GM04504 (cell line): ENCODE measurements around the gene TMEM120B.
"Not testable (repeated sequence)": the region's sequence is repeated elsewhere in the genome, so short reads cannot be mapped to it uniquely, and the experiment has no call there.

Experiments used
- DNase-seq: peaks from one replicate; pipeline ENCODE4 v3.0.0-alpha.2; 2012; ENCODE audit warnings: low read depth

TMEM120B gene

GRCh38 chr12:121709064-121709424 lies 3.5 kb upstream of the TMEM120B start:
- DNase-seq = not testable (repeated sequence)

DNA sequence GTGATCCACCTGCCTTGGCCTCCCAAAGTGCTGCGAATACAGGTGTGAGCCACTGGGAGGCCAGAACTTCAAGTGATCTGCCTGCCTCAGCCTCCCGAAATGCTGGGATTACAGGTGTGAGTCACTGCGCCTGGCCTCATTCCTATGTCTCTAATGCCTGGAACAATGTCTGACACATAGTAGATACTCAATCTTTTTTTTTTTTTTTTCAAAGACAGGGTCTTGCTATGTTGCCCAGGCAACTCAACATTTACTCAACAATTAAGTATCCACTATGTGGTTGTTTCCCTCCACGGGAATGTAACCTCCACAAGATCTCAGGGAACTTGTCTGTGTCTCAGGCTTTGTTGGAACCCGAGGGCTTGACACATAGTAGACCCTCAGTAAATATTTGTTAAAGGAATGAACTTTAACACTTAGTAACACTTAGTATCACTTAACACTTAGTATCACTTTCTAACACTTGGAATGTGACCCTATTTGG lies 3.0 kb upstream of the TMEM120B start:
- no peak for DNase-seq

DNA sequence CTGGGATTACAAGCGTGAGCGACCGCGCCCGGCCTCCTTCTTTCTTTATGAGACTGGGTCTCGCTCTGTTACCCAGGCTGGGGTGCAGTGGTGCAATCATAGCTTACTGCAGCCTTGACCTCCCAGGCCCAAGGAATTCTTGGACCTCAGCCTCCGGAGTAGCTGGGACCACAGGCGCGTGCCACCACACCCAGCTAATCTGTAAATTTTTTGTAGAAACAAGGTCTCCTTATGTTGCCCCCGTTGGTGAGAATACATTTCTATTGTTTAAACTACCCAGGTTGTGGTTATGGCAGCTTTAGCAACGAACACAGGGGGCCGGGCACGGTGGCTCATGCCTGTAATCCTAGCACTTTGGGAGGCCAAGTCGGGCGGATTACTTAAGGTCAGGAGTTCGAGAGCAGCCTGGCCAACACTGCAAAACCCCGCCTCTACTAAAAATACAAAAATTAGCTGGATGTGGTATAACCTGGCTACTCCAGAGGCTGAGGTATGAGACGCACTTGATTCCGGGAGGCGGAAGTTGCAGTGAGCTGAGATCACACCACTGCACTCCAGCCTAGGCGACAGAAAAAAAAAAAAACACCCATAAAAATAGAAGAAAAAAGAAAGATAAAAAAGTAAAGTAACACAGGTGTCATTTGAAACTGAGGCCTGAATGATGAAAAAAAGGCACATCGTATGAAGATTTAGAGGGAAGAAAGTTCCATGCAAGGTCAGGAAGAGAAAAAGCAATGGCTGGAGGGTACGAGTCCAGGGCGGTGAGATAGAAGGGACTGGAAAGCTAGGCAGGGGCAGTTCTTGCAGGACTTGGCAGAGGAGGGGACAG lies 977 bp upstream of the TMEM120B start:
- no peak for DNase-seq

DNA sequence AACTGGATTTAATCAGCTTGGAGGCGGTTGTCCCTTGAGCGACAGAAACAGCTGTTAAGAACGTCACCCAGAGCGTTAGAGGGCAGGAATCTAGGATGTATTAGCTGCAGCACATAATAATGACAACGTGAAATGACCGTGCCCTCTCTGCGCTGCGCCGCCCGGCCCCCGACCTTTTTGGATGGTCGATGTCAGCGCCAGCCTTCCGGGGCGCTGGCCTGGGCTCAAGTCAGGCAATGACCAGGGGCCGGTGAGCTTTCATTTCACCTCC lies 427 bp upstream of the TMEM120B start:
- DNase-seq = no peak

- no peak for DNase-seq
Observed at GRCh38 chr12:121713257-121713777, 765 bp downstream of the TMEM120B start.

GRCh38 chr12:121713793-121714192 lies 1.2 kb downstream of the TMEM120B start:
- no peak for DNase-seq

DNA sequence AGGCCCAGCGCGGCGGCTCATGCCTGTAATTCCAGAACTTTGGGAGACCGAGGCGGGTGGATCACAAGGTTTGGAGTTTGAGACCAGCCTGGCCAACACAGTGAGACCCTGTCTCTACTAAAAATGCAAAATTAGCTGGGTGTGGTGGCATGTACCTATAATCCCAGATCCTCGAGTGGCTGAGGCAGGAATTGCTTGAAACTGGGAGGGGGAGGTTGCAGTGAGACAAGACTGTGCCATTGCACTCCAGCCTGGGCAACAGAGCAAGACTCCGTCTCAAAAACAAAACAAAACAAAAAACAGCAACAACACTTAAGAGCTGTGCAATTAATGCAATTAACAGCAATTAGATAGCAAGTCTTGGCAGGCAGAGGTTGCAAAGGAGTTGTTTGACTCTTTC lies 2.5 kb downstream of the TMEM120B start:
- DNase-seq = not testable (repeated sequence)

DNA sequence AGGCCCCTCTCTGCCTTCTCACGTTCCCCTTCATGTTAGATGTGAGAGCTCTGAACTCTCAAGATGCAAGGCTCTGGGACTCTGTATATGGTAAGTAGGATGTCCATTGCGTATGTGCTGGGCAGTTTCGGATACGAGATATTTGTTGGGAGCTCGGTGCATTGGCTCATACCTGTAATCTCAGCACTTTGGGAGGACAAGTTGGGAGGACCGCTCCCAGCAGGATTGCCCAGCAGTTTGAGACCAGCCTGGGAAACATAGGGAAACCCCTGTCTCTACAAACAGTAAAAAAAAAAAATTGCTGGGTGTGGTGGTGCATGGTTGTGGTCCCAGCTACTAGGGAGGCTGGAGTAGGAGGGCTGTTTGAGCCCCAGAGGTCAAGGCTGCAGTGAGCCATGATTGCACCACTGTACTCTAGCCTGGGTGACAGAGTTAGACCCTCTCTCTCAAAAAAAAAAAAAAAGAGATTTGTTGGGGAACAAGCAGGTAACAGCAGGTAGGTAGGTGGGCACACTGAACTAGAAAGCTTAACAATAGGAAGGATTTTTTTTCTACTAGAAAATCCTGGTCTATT lies 3.4 kb downstream of the TMEM120B start:
- DNase-seq = no peak

GRCh38 chr12:121717041-121717699 lies 4.6 kb downstream of the TMEM120B start:
- DNase-seq = peak; percentile 84

DNA sequence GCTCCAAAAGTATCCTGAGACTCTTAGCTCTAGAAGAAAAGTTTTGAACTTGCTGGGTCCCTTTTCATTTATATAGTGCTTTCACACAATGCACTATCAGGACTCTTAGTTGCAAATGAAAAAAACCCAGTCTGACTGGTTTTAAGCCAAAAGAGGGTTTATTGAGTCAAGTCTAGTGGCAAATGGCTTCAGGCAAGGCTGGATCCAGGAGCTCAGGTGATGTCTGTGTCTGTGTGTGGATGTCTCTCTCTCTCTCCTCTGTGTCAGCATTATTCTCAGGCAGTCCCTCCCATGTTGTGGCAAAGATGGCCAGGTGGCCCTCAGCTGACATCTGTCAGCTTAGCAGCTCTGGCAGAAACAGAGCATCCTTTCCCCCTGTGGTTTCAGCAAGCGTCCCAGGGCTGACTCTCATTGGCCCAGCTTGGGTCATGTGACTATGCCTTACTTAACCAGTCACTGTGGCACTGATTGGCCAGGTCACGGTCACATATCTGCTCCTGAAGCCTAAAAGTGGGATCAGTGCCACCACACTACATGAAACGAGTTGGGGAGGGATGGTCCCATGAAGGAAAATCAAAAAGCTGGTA lies 6.2 kb downstream of the TMEM120B start:
- no peak for DNase-seq

- DNase-seq = peak; percentile 74
Observed at GRCh38 chr12:121719926-121720414, 7.4 kb downstream of the TMEM120B start.

- no peak for DNase-seq
Observed at GRCh38 chr12:121720762-121721161, 8.2 kb downstream of the TMEM120B start.

- DNase-seq = no peak
Observed at GRCh38 chr12:121722511-121722910, 10.0 kb downstream of the TMEM120B start.

- no peak for DNase-seq
Observed at GRCh38 chr12:121723200-121723599, 10.6 kb downstream of the TMEM120B start.

DNA sequence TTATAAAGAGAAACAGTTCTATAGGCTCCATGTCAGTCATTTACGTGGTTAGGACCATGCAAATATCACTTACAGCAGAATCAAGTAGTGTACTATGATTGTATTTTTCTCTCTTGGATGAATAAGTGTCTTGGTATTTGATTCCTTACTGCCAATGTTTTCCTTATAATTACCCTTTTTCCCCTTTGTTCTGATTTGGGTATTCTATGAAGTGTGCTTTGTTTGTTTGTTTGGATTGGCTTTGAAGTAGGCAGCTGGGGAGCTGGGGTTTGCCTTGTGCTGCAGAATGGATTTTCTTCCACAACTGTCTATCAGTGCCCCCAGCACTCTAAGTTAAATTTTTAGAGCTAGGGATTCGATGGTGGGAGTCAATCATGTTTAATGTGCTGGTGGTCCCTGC lies 12.4 kb downstream of the TMEM120B start:
- DNase-seq = no peak

GRCh38 chr12:121725423-121725822 lies 12.9 kb downstream of the TMEM120B start:
- DNase-seq = no peak

DNA sequence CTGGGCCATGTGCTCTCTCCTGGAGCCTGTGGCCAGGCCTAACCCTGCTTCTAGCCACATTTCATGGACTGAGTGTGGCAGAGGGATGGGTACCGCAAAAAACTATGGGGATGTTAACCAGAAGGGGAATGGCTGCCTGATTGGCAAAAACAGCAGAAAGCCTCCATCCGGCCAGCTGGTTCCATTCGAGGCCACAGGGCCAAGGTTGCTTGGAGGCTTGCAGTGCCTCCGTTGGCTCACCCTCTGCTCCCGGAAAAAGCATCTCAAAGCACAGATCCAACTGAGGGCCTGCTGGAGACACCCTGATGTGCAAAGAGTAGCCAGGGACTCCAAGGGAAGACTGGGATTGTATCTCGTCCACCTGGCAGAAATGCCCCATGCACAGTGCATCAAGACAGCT lies 16.5 kb downstream of the TMEM120B start:
- no peak for DNase-seq

- no peak for DNase-seq
Observed at GRCh38 chr12:121731473-121731872, 18.9 kb downstream of the TMEM120B start.

- no peak for DNase-seq
Observed at GRCh38 chr12:121733849-121734248, 21.3 kb downstream of the TMEM120B start.

DNA sequence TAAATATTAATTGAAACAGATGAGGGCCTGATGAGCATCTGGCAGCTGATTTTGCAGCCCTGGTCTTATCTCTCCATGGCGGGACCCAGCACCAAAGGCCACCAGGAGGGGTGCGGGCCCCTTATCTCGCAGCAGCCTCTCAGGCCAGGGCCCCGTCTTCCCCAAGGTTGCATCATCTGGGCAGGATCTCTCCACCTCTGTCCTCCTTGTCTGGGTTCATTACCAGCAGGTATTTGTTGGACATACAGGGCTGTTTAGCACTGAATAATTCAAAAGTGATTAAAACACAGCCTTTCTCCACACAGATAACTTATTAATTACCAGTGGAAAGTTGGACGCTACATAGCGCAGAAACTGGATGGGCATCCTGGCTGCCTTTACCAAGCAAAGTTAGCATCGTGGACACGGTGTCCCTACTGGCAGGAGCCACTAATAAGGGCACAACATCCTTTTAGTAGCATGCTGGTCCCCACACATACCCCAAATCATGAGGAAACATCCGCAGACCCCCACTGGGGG lies 25.8 kb downstream of the TMEM120B start:
- DNase-seq = no peak

- DNase-seq = no peak
Observed at GRCh38 chr12:121740847-121741246, 28.3 kb downstream of the TMEM120B start.

GRCh38 chr12:121741743-121742142 lies 29.2 kb downstream of the TMEM120B start:
- DNase-seq = no peak
